ENCODE data around the gene RPS17.
"Not testable (repeated sequence)": the region's sequence is repeated elsewhere in the genome, so short reads cannot be mapped to it uniquely, and the experiment has no call there.

Gene RPS17

DNA sequence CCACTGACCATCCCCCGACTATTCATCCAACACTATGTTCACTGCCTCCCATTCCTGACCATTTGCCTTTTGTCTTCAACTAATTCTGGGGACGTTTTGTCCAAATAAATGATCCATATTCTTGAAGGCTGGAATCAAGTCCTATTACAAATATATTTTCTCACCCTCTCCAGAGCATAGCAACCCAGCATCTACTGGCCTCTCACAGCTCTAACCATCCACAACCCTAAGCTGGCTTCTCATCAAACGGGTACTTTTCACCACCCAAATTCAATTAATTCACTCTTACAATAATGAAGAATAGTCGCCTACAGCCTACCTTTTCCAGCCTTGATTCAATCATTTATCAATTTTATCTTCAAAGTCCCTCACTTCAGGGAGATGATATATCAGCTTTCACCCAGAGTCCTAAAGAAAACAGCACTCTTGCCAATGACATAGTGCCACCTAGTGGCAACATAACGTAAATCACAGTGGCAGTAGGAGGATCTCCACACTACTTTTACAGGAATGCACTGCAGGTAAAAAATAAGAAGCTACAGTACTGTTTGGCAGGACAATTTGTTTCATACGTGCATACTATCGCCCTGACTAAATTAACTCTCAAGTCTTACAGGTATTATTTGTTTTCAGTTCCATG lies 37.4 kb downstream of the RPS17 start:
- H3K4me3 ChIP-seq (ENCODE audit: low read depth, low read length): not testable (repeated sequence)
- TF ChIP-seq, protein P1, sequence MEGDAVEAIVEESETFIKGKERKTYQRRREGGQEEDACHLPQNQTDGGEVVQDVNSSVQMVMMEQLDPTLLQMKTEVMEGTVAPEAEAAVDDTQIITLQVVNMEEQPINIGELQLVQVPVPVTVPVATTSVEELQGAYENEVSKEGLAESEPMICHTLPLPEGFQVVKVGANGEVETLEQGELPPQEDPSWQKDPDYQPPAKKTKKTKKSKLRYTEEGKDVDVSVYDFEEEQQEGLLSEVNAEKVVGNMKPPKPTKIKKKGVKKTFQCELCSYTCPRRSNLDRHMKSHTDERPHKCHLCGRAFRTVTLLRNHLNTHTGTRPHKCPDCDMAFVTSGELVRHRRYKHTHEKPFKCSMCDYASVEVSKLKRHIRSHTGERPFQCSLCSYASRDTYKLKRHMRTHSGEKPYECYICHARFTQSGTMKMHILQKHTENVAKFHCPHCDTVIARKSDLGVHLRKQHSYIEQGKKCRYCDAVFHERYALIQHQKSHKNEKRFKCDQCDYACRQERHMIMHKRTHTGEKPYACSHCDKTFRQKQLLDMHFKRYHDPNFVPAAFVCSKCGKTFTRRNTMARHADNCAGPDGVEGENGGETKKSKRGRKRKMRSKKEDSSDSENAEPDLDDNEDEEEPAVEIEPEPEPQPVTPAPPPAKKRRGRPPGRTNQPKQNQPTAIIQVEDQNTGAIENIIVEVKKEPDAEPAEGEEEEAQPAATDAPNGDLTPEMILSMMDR (IDR thresholded peaks at IDR 0.05; ENCODE audit: borderline replicate concordance, insufficient read depth, low read depth, low read length): peak; percentile 12; the same call in 1 of the 2 replicates

DNA sequence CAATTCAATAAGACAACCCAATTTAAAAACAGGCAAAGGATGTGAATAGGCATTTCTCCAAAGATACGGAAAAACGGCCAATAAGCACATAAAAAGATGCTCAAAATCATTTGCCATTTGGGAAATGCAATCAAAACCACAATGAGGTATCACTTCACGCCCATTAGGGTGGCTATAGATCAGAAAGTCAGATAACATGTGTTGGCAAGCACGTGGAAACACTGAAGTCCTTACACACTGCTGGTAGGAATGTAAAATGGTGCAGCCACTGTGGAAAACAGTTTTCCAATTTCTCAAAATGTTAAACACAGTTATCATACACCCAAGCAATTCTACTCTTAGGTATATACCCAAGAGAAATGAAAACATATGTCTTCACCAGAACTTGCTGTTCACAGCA lies 39.5 kb downstream of the RPS17 start:
- H3K4me3 ChIP-seq (ENCODE audit: low read depth, low read length): not testable (repeated sequence)

DNA sequence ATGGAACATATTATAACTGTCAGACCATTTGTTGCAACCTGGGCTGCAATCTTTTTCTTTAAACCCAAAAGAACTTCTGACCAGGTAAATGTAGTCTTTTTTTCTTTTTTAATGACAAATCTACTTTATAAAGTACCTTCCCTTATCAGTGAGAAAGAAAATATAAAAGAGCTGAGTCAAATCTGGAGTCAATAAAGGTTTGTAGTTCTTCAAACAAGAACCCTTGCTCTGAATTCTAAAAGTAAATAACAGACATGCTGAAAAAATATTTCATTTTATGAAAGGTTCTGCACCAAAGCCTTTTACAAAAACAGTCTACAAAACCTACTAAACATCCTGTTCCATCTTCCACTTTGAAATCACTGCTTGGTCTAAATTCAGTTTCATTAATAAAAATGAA lies 42.3 kb downstream of the RPS17 start:
- H3K4me3 ChIP-seq (ENCODE audit: low read depth, low read length): not testable (repeated sequence)

DNA sequence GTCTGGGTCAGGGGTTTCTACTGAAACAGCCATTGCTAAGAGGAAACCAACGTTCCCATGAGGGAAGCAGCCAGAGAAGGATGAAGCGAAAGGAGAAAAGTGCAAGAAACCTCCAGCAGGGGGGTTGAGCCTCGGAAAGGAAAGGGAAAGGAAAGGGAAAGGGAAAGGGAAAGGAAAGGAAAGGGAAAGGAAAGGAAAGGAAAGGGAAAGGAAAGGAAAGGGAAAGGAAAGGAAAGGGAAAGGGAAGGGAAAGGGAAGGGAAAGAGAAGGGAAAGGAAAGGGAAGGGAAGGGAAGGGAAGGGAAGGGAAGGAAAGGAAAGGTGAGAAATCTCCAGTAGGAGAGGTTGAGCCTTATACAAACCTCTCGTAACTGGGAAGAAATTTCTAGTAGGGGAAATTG lies 52.0 kb downstream of the RPS17 start:
- H3K4me3 ChIP-seq (ENCODE audit: low read depth, low read length): not testable (repeated sequence)

DNA sequence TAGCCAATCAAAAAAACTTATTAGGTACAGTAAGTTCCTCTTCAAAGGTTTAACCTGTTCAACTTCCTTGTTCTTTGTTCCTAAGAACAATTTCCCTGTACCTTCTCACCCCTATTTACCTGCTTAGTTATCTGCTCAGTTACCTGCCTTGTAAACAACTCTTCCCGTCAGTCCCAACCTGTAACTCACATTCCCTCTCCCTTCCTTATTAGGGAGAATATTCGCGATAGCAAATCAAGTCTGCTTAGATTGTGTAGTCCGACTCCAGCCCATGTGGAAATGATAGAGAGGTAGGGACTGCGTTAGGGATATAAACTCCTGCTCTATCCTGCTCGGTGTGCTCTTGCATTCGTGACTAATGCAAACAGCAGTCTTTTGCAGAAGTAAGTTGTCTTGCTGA lies 53.2 kb downstream of the RPS17 start:
- H3K4me3 ChIP-seq (ENCODE audit: low read depth, low read length): not testable (repeated sequence)
